Inflammatory macrophage (primary cell): ENCODE measurements around the gene BCAS3.

Experiments used
- DNase-seq, 2 donors: peaks; one replicate each; pipeline ENCODE4 v3.0.0-alpha.2; 2020 to 2022

The BCAS3 gene

DNA sequence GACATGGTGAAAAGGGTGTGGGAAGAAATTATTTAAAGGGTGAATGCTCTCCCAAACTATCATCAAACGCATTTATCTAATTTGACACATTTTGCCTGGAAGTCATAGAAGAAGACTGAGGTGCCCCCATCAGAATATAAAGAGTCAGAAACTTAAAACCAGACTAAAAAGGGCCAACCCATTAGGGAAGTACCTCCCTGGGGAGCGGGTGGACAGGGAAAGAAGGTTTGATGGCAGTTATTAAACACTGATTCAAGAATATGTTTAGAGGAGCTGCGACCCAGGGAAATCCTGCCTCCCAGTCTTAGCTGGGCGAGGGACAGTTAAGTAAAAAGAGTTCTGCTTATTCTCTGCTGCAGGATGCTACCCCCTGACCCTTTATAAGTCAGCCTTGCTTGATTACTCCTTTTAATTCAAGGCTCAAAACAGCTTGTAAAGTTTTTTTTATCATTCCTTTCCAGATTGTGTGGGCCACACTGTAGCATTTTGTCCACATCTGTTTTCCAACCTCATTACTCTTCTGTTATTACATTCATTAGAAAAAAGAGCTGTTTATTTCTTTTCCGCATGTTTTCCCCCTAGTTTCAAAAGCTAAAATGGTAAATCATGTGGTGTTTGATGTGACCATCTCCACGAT lies 583.5 kb downstream of the BCAS3 start:
- DNase-seq, result no peak

DNA sequence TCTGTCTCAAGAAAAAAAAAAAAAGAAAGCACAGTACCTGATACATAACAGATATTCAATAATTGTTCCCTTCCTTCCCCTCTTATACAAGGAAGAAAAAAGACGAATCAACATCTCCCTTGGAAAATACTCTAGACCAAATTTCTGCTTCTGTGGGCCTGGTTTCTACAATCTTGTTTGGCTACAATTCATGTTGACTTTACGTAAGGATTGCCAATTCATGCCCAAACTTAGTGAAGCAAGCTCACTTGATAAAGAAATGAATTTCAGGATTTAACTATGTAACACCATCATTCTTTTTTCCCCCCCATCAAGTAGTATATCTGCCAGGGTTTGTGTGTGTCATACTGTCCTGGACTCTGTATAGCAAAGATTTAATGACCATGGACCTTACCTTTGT lies 587.7 kb downstream of the BCAS3 start:
- DNase-seq, result no peak

DNA sequence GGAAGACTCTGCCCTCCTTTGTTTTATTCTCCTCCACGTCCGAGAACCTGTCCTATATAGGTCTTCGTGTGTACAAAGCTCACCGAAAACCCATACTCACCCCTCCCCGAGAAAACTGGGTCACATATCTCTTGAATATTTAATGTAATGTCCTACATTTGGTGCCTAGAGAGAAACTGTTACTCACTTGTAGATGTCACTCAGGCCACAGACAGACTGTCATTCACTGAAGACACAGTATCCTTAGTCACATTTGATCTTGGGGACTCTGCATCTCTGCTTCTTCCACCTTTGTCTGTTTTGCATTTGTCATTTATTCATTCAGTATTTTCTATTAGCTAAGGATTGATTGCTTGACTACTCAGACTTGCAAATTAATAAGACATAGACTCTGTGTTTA lies 590.2 kb downstream of the BCAS3 start:
- no peak for DNase-seq

DNA sequence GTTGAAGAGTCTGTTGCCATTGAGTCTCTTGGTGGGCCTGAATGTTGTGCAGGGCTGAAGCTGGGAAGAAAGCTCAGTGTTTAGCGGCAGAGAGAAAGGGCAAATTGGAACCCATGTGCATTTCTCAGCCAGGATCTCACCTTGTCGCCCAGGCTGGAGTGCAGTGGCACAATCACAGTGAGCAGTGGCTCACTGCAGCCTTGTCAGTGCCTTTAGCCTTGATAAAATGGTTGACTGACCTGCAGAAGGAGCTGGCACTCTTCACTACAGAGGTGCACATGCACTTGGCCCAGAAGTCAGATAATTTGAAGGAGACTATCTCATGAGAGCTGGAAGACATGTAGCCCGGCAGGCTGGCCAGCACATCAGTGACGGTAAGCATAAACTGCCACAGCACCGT lies 597.7 kb downstream of the BCAS3 start:
- DNase-seq, result no peak

DNA sequence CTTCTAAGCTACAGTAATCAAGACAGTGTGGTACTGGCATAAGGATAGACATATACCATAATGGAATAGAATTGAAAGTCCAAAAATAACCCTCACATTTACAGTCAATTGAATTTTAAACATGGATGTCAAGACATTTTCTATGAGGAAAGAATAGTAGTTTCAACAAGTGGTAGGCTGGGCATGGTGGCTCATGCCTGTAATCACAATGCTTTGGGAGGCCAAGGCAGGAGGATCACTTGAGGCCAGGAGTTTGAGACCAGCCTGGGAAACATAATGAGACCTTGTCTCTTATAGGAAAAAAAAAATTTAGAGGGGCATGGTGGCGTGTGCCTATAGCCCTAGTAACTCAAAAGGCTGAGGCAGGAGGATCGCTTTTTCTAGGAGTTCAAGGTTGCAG lies 599.2 kb downstream of the BCAS3 start:
- no peak for DNase-seq

DNA sequence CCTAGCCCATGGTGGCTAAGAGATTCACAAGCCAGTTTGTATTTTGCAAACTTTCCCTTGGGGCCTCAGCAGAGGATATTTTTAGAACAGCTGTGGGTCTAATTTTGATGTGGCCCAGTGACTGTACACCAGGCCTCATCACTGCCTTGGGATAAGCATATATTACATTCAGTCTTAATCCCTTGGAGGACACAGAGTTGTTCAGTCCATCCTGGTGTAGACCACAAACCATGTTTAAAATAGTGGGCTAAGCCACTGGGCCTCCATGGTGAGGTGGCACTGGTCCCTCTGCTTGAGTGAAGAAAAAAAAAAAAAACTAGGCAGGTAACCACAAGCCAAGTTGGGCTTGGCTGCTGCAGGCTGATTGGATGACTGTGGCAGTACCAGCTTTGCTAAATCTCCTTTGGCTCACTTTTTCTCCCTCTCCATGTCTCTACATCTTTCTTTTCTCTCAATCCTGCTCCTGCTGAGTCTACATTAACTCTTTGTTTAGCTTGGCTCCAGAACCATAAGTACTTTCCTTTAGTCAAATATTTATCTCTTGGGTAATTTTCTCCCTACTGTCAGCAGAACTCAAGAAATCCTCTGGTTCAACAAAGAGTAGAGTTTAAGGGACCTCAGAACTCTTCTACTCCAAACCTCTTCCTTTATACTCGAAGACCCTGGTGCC lies 602.0 kb downstream of the BCAS3 start:
- DNase-seq, result no peak

DNA sequence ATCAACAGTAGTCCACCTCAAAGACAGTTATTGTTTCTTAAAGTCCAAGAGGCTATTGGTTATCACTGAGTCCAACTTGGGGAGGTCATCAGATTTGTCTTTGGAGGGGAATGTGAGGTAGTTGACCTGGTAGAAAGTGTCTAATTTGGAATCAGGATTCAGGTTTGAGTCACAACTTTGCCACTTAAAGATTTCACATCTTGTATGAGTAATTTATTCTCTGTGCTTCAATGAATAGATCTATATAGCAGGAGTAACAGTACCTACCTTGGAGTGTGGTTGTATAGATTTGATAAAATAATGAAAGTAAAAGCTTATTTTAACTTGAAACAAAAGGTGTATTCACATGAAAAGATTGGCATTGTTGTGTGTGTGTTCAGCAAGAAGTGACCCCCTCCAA lies 602.7 kb downstream of the BCAS3 start:
- DNase-seq, result no peak

DNA sequence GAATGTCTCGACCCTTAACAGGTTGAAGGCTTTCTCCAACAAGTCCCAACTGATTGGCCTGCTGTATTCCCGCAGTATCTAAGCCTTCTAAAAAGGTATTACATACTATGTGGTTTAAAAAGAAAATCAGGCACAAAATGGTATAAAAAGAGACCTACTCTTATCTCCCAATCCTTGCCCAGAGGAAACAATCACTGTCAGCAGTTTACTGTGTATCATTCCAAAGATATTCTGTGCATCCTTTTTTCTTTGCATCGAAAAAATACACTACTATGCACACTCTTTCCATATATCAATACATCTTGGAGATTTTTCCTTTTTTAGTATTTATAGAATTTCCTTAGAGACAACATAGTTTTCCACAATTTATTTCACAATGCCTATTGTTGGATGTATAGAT lies 603.2 kb downstream of the BCAS3 start:
- DNase-seq, result no peak

DNA sequence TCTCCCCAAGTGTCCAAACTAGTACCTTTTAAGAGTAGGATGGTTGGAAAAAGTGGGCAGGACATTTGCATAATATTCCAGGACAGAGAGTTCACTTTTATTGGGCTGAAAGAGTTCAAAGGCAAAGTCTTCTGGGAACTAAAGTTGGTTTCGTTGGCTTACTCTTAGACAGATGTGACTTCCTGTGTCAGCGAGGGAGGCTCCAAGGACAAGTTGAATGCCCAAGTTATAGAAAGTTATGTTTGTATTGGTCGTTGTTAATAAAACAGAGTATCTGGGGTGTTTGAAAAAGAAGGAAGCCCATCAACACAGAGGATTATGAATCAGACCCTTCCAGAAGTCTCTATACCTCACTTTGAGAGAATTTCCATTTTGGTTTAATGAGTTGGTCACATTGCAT lies 604.7 kb downstream of the BCAS3 start:
- no peak for DNase-seq

DNA sequence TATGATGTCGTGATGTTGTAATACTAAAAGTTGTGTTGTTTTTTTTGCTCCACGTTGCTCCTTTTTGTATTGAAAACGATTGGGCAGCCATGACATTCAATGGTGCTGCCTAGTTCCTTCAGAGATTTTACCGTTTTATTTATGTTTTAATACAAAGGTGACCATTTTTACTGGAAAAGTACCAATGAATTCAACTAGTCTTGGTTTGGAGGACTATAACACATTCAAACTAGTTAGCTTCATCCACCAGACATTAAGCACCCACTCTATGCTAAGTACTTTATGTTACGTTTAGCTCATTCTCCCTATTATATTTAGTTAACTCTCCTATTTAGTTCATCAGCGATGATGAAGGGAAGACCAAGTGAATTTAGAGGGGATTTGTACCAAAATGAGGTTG lies 605.4 kb downstream of the BCAS3 start:
- DNase-seq, result no peak

DNA sequence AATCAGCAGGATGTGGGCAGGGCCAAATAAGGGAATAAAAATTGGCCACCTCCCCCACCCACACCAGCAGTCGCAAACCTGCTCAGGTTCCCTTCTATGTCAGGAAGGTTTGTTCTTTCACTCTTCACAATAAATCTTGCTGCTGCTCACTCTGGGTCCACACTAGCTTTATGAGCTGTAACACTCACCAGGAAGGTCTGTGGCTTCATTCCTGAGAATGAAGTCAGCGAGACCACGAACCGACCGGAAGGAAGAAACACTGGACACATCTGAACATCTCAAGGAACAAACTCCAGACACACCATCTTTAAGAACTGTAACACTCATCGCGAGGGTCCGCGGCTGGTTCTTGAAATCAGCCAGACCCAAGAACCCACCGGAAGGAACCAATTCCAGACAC lies 606.5 kb downstream of the BCAS3 start:
- no peak for DNase-seq

DNA sequence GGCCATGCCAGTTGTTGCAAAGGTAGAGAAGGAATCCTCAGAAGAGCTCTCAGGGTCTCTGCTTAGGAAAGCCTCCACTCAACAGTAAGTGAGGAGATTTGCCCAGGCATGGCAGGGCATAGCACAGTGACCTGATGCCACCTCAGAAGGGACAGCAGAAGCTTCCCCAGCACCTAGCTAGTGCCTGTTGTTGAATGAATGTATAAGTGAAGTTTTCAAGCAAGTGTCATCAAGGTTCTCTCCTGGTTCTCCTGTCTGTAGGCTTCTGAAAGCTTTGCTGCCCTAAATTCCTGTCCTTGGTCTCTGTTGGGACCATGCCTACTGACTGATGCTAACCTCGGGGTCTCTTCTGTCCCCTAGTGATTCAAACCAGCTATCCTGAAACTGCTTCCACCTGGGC lies 607.1 kb downstream of the BCAS3 start:
- no peak for DNase-seq

DNA sequence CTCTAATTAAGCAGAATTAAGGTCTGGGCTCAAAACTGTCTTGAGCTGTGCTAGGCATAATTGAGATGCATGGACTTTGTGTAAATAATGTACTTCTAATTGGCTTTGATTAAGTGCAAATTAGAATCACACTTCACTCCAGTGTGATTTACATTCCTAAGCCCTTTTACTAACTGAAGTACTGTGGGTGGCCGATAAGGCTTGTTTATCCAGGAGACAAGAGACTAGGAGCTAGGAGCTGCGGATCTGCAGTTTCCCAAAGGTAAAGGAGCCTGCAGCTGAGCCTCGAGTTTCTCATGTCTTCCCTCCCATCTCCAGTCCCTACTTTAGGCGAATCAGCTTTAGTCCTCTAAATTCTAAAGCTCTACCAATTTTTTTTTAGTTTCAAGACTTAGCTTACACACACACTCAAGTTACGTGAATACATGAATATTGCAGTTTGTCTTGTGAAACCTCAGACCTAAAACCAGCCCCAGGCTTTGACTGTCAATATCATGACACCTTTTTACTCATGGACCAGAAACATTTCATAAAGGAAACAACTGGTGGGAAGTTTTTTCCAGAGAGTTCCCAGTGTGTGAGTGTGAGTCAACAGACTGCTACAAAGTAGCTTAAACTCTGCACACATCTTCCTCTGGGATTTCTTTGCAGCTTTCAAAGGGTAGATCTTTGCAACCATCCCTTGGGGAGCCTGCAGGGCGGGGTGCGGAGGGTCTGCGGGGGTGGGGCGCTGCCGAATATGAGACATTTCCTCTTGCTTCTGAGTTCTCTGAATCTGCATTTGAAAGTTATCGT lies 608.1 kb downstream of the BCAS3 start:
- DNase-seq, result no peak

DNA sequence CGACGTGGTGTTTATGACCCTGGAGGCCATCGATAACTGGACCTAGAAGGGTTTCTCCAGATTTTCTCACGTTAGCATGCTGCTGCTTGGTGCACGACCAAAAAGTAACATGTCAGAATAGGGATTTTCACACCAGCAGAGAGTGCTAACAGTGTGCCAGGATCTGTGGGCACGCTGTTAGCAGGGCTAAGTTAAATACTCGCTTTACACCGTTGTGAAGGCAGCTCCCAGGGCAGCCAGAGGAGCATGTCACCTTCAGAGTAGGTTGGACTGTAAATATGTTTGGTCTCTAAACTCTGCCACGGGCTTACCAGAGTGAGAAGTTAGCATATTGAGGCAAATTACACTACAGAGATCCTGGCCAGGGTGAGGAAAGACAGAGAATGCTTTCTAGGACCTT lies 608.8 kb downstream of the BCAS3 start:
- DNase-seq, result no peak

DNA sequence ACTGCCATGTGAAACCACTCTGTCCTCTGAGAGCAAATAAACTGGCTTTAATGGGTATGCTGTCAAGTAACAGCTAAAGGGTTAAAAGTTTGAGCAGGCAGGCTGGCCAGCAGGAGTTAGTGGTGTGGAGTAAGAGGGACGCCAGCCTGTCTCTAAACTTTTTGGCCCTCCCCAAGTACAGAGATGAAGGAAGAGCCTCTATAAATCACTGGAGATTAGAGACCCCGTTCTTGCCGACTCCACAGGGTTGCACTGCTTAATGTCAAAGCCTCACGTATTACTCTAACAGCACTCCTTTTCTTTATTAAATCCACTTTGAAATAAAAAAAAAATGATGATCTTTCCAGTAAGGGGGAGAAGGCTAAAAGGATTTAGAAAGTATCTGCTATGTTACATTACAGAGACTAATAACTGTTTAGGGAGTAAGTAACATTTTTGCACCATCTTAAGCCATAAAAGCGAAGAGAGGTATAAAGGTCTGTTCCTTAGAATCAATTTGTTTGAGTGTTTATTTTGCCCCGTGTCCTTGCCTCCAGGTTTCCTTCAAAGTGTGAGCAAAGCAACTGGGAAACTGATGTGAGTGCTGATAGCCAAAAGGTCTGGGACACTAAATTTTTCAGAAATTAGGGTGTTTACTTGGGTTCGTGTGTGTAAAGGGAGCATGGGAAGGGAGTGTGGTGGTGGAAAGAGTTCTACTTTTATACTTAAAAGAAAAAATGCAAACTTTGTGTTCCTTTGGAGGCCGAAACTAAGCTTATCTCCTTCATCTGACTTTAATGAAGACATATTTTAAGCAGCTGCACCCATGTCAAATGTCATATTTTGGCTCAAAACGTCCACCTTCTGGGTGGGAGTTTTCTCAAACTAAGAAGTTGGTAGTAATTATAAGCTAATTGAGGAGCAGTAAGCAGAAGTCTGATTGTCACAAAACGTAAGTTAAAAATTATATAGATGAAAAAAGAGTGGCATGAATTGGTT lies 612.0 kb downstream of the BCAS3 start:
- DNase-seq, result no peak

DNA sequence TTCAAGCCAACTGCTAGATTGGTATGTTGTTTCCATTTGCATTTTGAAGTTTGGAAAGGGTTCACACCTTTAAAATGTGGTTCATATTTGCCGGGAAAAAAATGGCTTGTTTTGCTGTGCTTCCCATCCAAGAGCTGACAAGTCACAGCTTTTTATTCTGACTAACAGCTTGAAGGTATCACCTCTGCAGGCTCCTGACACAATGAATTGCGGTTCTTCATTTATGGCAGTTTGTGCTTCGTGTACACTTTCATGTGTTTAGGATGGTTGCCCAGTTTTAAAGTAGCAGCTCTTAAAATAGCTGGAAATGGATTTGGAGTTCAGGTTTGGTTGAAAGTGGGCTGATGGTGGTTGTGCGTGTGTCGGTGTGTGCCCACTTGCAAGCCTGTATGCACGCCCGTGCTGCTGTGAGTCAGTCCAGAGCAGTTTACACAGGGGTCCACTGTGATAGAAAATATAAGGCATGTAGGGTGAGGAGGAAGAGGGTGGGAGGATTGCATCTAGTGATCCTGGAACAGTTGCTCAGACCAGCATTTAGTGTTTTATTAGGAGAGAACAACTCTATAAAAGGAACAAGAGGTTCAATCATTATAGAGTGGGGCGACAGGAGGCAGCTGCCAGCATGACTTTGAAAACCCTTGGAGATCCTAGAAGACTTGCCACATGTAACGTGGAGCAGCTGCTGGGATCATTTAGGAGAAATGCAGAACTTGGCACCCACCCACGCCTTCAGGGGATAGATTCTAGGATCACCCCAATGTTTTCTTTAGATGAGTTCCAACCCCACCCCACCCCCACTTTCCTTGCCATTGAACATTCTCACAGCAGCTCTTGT lies 614.0 kb downstream of the BCAS3 start:
- DNase-seq, result no peak

DNA sequence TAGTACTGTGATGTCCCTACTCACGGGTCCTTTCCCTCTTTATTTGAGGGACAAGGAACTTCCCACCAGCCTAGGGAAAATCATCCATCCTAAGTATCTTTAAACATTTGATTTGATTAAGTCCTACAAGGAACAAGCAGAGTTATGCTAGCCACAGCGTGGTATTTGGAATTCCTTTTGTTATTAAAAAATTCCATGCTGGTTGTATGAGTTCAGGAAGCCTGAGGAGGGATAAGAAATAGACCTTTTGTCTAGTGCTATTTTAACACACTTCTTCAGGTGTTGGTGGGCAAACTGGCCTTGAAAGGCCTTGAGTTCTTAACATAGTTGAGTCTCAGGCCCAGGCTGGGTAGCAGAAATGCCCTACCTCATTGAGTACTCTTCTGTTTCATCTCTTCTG lies 616.6 kb downstream of the BCAS3 start:
- no peak for DNase-seq

DNA sequence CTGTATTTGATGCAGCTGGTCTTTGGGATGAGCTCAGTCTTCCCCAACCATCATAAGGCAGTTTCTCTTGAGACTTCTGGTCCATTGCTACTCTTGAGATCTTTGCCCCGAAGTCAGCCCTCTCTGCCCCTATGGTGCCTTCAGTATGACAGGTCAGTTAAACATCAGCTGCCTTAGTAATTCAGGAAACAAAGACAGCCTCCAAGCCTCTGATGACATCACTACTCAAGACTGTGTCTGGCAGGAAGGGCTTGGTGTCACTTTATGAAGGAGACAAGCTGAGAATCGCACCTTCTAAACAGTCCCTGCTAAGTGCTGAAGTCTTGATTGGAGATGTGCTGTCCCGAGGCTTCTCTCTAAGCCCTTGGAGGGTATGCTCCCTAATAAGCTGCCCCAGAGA lies 617.1 kb downstream of the BCAS3 start:
- no peak for DNase-seq

DNA sequence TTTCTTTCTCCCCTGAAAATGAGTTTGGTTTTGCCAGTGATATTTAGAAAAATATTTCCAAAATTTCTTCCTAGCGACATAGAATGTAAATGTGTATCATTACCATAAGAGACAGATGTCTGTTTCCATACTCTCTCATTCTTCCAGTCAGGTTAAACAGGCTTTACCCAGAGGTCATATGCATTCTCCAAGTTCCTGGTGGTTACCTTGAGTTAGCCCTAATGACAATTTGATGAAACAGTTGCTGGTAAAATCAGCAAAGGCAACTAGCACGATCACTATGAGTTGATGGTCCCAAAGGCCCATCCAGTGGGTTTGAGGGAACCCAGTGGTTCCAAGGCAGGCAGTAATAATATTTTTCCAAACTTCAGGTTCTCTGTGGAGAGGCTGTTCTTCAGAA lies 618.4 kb downstream of the BCAS3 start:
- no peak for DNase-seq

DNA sequence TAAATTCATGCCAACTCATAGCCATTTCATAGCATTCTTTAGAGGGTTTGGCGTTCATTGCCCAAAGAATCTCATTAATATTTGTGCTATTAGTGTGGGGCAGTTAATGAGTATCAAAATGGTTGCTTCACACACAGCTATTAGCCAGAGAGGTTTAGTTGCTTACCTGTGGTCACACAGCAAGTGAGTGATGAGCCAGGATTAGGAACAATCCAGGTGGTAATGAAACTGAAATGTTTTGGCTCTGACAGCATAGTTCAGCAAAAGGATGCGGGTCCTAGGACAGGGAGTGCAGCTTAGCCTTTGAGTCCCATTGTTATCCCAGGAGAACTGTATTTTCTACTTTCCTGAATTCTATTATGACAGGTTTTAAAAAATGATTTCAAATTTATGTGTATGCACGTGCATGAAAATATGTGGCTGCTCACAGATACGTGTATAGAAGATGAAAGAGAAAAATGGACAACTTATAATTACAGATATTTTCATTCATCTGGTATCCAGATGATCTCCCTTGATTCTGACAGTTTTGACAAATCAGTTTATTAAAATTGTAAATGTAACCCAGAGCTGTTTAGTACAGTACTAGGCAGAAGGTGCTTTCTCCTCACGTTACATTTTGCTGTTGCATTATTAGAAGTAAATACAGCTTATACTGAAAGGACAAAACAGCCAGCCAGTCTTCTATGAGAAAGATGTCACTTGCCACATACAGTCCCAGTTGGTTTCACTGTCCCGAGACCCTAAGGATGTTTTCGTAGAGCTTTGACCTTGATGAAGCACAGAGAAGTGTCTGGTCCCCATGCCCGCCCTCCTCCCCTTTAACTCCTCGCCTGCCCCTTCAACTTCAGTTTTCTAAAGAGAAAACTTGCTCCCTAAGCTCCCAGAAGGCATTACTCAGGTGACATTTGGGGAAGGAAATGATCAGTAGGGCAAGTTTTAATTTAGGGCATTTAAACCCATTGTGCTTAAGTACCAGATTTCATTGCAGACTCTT lies 622.2 kb downstream of the BCAS3 start:
- no peak for DNase-seq
